Activated T-helper 1 cell treated with anti-CD3 and anti-CD28 coated beads, Interleukin-2, amount 50 U/mL, for 16 hours (primary cell): ENCODE results near the gene IFNG.

ENCODE experiments used
- DNase-seq, 2 donors: peaks; one replicate each; pipeline ENCODE4 v3.0.0-alpha.2; 2020; ENCODE audit warnings: low read depth in 1 of 2, low spot score in 1 of 2

The IFNG gene

DNA sequence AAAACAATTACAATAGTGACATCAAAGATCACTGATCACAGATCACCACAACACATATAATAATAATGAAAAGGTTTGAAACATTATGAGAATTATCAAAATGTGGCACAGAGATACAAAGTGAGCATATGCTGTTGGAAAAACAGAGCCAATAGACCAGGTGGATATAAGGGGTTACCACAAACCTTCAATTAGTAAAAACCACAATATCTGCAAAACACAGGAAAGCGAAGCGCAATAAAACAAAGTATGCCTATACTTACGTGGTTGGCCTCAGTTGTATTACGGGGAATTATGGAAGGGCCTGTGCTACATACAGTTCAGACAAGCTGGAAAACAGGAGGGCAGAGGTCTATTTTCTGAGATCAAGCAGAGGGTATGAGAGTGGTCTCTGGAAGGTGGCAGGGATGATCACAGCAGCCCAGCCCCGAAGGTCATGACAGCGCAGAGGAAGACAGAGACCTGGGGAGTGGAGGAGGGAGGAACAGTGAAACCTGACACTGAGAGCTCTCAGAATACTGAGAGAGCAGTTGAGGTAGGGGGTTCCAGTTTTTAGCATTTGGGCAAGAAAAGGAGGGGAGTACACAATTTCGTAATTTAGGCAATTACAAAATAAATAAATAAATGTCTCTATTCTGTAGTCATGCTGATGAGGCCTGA is 41.3 kb downstream of the IFNG start:
- DNase-seq, result no peak

DNA sequence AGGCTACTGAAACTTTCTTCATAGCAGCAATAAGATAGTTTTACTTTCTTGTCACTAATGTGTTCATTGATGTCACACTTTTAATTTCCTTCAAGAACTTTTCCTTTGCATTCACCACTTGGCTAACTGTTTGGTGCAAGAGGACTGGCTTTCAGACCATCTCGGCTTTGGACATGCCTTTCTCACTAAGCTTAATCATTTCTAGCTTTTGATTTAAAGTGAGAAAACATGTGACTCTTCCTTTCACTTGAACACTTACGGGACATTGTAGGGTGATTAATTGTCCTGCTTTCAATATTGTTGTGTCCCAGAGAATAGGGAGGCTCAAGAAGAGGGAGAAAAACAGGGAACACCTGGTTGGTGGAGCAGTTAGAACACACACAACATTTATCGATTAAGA is 41.9 kb downstream of the IFNG start:
- no peak for DNase-seq

DNA sequence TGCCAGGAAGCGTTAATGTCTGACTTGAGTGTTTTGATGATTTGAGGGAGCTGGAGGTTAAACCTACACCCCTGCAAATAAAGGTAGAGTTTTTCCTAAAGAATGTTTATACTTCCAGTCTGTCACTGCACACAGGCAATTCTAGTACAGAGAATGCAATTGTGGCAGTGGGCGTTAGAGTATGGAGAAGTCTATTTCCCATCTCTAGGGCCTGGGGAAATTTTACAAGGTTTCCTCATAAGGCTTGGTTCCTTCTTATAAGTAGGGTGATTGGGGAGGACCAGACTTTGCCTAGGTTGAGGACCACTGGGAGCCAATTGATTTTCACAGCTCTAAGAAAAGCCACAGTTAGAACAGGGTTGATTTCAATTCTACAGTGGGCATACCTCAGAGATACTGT is 44.3 kb downstream of the IFNG start:
- DNase-seq, result no peak

GRCh38 chr12:68114606-68115005 is 44.9 kb downstream of the IFNG start:
- no peak for DNase-seq

- DNase-seq, result peak in 1 of 2 donors; percentile 15
These were observed 45.9 kb downstream of the IFNG start for GRCh38 chr12:68113644-68114043.

DNA sequence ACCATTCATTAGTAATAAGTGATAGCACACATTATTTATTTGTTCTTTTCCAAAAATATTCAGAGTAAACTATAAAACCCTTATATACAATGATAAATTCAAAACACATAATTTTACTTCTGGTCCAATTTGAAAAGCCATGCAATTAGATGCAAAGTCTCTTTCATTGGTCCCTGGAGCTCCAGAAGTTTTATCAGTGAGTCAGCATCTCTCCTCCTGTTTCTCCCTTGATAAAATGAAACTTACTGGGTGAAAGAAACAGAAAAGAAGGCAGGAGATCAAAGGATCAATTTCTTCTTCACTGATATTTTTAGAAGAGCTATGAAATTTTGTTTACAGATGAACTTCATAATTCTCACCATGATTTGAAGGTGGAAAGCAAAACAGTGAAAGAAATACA is 47.5 kb downstream of the IFNG start:
- DNase-seq, result no peak

GRCh38 chr12:68109444-68110217 is 49.9 kb downstream of the IFNG start:
- DNase-seq, result no peak

GRCh38 chr12:68109001-68109400 is 50.5 kb downstream of the IFNG start:
- no peak for DNase-seq

- no peak for DNase-seq
These were observed 52.9 kb downstream of the IFNG start for GRCh38 chr12:68106660-68107059.

DNA sequence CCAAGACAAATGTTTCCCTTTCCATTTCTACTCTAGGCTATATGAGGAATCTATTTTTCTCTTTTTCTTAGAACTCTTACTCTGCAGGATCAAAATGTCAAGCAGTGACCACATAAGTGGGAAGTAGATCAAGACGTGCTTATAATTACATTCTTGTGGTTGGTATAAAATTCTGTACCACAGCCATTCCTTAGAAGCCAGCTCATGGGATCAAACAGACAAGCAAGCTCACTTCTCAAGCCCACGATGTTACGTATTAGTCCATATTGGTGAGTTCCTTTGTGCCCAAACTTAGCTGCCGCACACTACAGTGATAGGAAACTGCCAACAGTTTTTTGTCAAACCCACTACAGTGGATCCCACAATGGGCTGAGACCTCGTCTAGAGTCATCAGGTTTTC is 53.4 kb downstream of the IFNG start:
- no peak for DNase-seq
